GM10266 (cell line): ENCODE results near the gene TAOK2.

Source experiments
- DNase-seq: peaks from one replicate; pipeline ENCODE4 v3.0.0; 2012; ENCODE audit errors: extremely low spot score
- CTCF ChIP-seq: IDR thresholded peaks from 2 replicates; pipeline ENCODE4 v1.5.1; 2012; ENCODE audit warnings: mild to moderate bottlenecking, low read depth; ENCODE audit not compliant: control insufficient read depth, insufficient read depth; ENCODE audit errors: missing control alignments

Gene TAOK2

GRCh38 chr16:29971304-29971703 lies 2.4 kb upstream of the TAOK2 start:
- DNase-seq = no peak
- TF ChIP-seq CTCF = no peak

- no peak for TF ChIP-seq CTCF
- DNase-seq = no peak
Measured at GRCh38 chr16:29972500-29972899, 1.2 kb upstream of the TAOK2 start.

GRCh38 chr16:29972992-29973383 lies 680 bp upstream of the TAOK2 start:
- DNase-seq = no peak
- no peak for TF ChIP-seq CTCF

- TF ChIP-seq CTCF = no peak
- DNase-seq = peak; percentile 57
Measured at GRCh38 chr16:29974291-29975133, 844 bp downstream of the TAOK2 start.

GRCh38 chr16:29975134-29975538 lies 1.5 kb downstream of the TAOK2 start:
- TF ChIP-seq CTCF = no peak

GRCh38 chr16:29975811-29976511 lies 2.3 kb downstream of the TAOK2 start:
- DNase-seq = no peak
- TF ChIP-seq CTCF = peak; percentile 7

More at GRCh38 chr16:29975134-29975538, 1.5 kb downstream of the TAOK2 start:
- DNase-seq = no peak

- DNase-seq = no peak
- TF ChIP-seq CTCF = no peak
Measured at GRCh38 chr16:29977063-29977825, 3.6 kb downstream of the TAOK2 start.
